HFFc6 (cell line): Measurements from ENCODE around the gene TEX13B. TPM values are rescaled to one million over a fixed set of nuclear protein-coding genes. Genes with fewer than 3 reads are reported as not detected.

Experiments used
- DNase-seq: peaks from one replicate; pipeline ENCODE4 v3.0.0-alpha.2; 2018
- H3K27ac Mint-ChIP-seq: 2 replicates; pipeline ENCODE4 v1.8.0; 2020; ENCODE audit warnings: mild to moderate bottlenecking, mixed read lengths
- H3K27me3 Mint-ChIP-seq: 2 replicates; pipeline ENCODE4 v1.8.0; 2021; ENCODE audit warnings: mild to moderate bottlenecking, moderate library complexity, mixed read lengths; ENCODE audit not compliant: insufficient read depth
- H3K36me3 Mint-ChIP-seq: 2 replicates; pipeline ENCODE4 v1.8.0; 2021; ENCODE audit warnings: low read depth, mixed read lengths
- H3K4me1 Mint-ChIP-seq: 2 replicates; pipeline ENCODE4 v1.8.0; 2020; ENCODE audit warnings: low read depth, mixed read lengths
- H3K4me3 Mint-ChIP-seq: 2 replicates; pipeline ENCODE4 v1.8.0; 2020; ENCODE audit warnings: mild to moderate bottlenecking, moderate library complexity, mixed read lengths
- H3K9me3 Mint-ChIP-seq: 2 replicates; pipeline ENCODE4 v1.8.0; 2020; ENCODE audit warnings: mild to moderate bottlenecking, mixed read lengths
- CTCF ChIP-seq: fragments of 200-600 bp; sonication (generic); IDR thresholded peaks from 2 replicates; pipeline ENCODE4 v1.5.0; 2021; ENCODE audit warnings: antibody characterized with exemption, mild to moderate bottlenecking
- long read RNA-seq: library from polyadenylated mRNA; unstranded; transcript quantifications from one replicate; pipeline ENCODE4 v2.0.0, GENCODE V29; 2019
- total RNA-seq, 6 experiments: library from RNA; stranded (reverse); fragmentation: NEBNext Ultra II Directional; extraction: Animal tissue kit (Norgen Biotek cat#: 25700); gene quantifications; 2 replicates in 1 of 6; 3 replicates in 5 of 6; pipeline ENCODE4 v1.2.3, GENCODE V29; 2021

TEX13B gene
- not detected for total RNA-seq
- long read RNA-seq: 0 reads

GRCh38 chrX:107982356-107982755, at the start of gene TEX13B:
TSS of gene TEX13B (minus strand) at chrX:107982370. CDS start at chrX:107982127, 243 bp downstream.
- H3K27me3 Mint-ChIP-seq: peaks cover 12% of the 10 kb centered on the region
- H3K27ac Mint-ChIP-seq: no peak within 1 kb of the TSS
- no peak for DNase-seq
- no peaks in the 10 kb centered on the region for H3K9me3 Mint-ChIP-seq
- no peak for TF ChIP-seq CTCF
- no peaks in the 10 kb centered on the region for H3K36me3 Mint-ChIP-seq
- H3K4me1 Mint-ChIP-seq: peaks cover 5% of the 10 kb centered on the region; the same call in 1 of the 2 replicates
- no peak within 1 kb of the TSS for H3K4me3 Mint-ChIP-seq

- no peaks in the 10 kb centered on the region; the same call in none of the 2 replicates for H3K27me3 Mint-ChIP-seq
- no peak overlapping the region for H3K4me3 Mint-ChIP-seq
- no peak for TF ChIP-seq CTCF
- H3K9me3 Mint-ChIP-seq: no peaks in the 10 kb centered on the region
- DNase-seq: no peak
- no peak overlapping the region for H3K27ac Mint-ChIP-seq
- peaks cover 6% of the 10 kb centered on the region for H3K4me1 Mint-ChIP-seq
- no peaks in the 10 kb centered on the region for H3K36me3 Mint-ChIP-seq
Observed at GRCh38 chrX:108029928-108030711, 48.0 kb upstream of the TEX13B start.

GRCh38 chrX:108028854-108029253, 46.7 kb upstream of the TEX13B start:
- no peaks in the 10 kb centered on the region for H3K9me3 Mint-ChIP-seq
- no peak overlapping the region for H3K27ac Mint-ChIP-seq
- no peaks in the 10 kb centered on the region for H3K36me3 Mint-ChIP-seq
- H3K4me1 Mint-ChIP-seq: peaks cover 4% of the 10 kb centered on the region
- H3K4me3 Mint-ChIP-seq: no peak overlapping the region
- DNase-seq: no peak
- no peak for TF ChIP-seq CTCF
- no peaks in the 10 kb centered on the region; the same call in none of the 2 replicates for H3K27me3 Mint-ChIP-seq

GRCh38 chrX:108025954-108026600, 43.9 kb upstream of the TEX13B start:
- no peak overlapping the region for H3K4me3 Mint-ChIP-seq
- no peak for TF ChIP-seq CTCF
- H3K4me1 Mint-ChIP-seq: peaks cover 10% of the 10 kb centered on the region
- H3K27me3 Mint-ChIP-seq: no peaks in the 10 kb centered on the region; the same call in none of the 2 replicates
- no peaks in the 10 kb centered on the region for H3K36me3 Mint-ChIP-seq
- no peaks in the 10 kb centered on the region for H3K9me3 Mint-ChIP-seq
- no peak overlapping the region for H3K27ac Mint-ChIP-seq
- no peak for DNase-seq

GRCh38 chrX:108025376-108025775, 43.2 kb upstream of the TEX13B start:
- no peak for TF ChIP-seq CTCF
- H3K4me1 Mint-ChIP-seq: peaks cover 10% of the 10 kb centered on the region
- no peaks in the 10 kb centered on the region for H3K9me3 Mint-ChIP-seq
- no peak for DNase-seq
- no peak overlapping the region for H3K27ac Mint-ChIP-seq
- H3K27me3 Mint-ChIP-seq: peaks cover 2% of the 10 kb centered on the region; the same call in 1 of the 2 replicates
- H3K4me3 Mint-ChIP-seq: no peak overlapping the region
- no peaks in the 10 kb centered on the region for H3K36me3 Mint-ChIP-seq
